ENCODE results near the gene SLC23A2.

SLC23A2 gene

DNA sequence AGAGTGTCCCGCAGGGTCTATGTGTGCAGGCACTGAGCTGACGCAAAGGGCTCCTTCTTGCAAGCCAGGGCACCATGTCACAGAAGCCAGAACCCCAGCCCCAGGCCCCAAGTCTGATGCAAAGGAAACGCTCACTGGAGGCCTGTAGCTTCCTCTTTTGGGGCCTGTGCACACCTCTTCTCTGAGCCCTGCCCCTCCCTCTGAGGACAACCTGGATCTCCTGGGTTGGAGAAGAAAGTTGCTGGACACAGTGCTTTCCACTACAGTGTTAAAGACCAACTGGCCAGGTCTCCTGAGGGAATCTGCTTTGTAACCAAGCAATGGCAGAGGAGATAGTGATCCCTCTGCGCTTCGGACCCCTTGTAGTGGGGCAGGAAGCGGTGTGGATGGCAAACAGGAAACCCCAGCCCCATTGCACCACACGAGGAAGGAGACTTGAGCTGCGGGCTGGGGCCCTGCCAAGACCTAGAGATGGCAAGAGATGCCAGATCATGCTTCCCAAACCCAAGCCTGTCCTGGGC is 189.6 kb downstream of the SLC23A2 start:
- DNase-seq: peak; percentile 36 to 53

DNA sequence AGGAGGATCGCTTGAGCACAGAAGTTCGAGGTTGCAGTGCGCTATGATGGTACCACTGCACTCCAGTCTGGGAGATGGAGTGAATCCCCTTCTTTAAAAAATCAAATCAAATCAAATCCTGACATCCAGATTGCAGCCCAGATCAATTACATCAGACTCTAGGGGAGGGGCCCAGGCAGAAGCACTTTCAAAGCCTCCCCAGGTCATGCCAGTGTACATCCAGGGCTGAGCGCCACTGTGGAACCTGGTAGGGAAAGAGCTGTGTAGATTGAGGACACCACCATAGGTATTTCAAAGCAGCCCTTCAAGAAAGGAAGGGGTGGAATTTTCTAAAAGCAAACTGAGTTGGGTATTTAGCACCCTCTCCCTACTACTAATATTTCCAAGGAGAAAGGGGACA is 190.1 kb downstream of the SLC23A2 start:
- no peak for DNase-seq

DNA sequence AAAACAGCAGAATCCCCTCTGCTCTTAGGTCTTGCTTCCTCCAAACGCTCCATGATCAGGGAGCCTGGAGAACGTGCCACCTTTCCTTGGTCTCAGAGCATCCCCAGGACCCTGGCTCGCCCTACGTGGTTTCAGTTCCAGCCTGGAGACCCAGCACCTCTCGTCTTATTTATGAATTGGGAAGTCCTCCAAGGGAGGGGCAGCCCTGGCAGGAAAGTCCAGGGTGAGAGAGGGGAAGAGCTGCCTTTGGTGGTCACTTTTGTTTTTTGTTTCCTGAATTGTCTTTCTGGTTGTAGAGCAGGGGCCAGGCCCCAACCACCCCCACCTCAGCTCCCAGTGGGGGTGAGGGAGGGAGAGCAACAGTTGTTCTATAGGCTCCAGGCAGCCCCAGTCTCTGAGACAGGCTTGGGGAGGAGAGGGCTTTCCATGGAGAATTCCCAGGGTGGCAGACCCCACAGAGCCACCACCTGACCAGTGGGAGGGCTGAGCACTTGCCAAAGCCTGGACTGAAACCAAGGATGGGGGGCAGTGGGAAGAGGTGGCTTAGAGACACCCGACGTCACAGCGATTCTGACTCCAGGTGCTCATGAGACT is 190.8 kb downstream of the SLC23A2 start:
- DNase-seq: no peak

- peak; percentile 22 to 25 for DNase-seq
Measured at GRCh38 chr20:4809707-4810106, 191.6 kb downstream of the SLC23A2 start.

- DNase-seq: no peak
Measured at GRCh38 chr20:4808872-4809271, 192.4 kb downstream of the SLC23A2 start.

DNA sequence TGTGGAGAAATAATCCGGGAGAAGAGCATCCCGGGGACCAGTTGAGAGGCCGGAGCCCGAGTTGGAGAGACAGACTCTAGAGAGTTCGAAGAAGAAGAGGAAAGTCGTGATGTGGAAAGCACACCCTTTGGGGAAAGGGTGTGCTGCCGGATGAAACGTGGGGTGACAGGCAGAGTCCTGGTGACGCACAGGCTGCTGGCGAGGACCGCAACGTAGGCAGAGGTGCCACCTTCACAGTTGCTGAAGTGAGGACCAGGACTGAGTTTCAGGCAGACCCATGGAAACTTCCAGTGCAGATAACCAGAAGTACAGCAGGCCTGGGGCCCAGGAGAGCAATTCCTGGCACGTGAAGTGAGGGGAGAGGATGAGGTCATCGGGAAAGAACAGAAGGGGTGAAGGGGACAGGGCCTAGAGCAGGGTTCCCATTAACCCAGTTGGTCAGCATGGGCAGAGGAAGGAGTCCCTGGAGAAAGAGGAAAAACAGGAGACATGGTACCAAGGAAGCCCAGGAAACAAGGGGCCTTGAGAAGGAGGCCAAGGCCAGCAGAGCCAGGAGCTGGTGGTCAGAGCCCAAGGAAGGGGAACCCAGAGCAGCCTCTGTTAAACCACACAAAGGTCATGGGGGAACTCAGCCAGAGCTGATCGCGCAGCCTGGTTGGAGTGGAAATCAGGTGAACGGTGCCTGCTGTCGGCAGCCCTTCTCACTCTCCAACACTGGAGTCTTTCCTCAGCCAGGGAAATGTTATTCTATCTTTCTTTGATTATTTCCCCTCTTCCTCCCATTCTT is 195.5 kb downstream of the SLC23A2 start:
- DNase-seq: no peak

DNA sequence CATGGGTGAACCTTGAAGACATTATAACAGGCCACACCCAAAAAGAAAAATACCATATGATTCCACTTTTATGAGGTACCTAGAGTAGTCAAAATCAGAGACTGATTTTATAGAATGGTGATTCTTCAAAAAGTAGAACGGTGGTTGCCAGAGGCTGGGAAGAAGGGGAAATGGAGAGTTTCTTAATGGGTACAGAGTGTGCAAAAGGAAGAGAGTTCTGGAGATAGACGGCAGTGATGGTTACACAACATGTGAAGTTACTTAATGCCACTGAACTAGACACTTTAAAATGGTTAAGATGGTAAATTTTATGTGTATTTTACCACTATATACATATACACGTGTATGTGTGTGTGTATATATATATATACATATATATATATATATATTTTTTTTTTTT is 198.8 kb downstream of the SLC23A2 start:
- no peak for DNase-seq

Data from activated CD4-positive, alpha-beta T cell treated with anti-CD3 and anti-CD28 coated beads, Interleukin-2, amount 50 U/mL, for 48 hours (primary cell).